Activated gamma-delta T cell treated with anti-CD3 and anti-CD28 coated beads, Interleukin-2, amount 50 U/mL, for 16 hours (primary cell): Measurements from ENCODE around the gene GCC2.
"Not testable (repeated sequence)": the region's sequence is repeated elsewhere in the genome, so short reads cannot be mapped to it uniquely, and the experiment has no call there.

Experiments used
- DNase-seq: peaks from one replicate; pipeline ENCODE4 v3.0.0-alpha.2; 2020; ENCODE audit warnings: low read depth

The GCC2 gene

DNA sequence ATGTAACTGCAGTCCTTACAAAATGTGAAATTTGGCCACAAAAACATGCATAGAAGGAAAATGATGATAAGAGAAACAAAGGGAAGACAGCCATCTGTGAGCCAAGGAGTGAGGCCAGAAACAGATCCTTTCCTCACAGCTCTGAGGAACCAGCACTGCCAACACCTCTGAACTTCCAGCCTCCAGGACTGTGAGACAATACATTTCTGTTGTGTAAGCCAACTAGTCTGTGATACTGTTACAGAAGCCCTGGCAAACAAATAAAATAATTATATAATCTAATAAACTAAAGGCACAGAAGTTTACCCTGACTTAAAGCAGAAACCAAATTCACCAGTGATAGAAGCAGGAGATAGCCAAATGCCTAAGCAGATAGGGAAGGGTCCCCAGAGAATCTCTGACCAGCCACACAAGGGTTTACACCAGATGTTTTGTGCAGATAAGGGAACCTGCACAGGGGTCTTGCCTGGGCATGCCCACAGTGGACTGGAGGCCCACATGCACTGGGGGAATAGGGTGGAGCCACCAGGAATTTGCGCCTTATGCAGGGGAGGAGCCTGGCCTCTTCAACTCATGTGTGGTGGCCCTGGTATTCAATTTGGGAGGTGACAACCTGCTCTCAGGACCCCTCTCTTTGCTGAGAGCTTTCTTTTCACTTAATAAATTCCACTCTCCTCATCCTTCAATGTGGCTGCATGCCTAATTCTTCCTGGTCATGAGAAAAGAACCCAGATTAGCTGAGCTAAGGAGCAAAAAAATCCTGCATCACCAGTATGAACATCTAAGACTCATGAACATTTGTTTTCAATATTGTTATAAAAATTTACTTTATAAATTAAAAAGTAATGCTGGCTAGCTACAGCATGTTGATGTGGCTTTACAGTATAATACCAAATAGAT is 3.8 kb upstream of the GCC2 start:
- no peak for DNase-seq

DNA sequence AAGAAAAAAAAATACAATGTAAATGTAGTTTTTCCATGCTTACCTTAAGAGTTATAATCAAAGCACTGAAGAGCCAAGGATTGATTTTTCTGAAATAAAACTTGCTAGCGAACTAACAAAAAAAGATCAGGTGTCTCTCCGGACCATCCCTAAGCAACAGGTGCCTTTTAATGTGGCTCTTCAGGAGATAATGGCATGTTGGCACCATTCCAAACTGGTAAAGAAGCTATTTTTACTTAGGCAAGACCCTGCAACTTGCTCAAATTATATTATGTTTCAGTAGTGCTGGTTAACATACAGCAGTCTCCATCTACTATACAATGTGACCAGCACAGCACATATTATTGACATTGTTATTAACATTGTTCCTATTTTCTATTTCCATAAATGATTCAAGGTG is 2.3 kb upstream of the GCC2 start:
- DNase-seq = no peak

- no peak for DNase-seq
Measured at GRCh38 chr2:108447947-108448677, 894 bp upstream of the GCC2 start.

DNA sequence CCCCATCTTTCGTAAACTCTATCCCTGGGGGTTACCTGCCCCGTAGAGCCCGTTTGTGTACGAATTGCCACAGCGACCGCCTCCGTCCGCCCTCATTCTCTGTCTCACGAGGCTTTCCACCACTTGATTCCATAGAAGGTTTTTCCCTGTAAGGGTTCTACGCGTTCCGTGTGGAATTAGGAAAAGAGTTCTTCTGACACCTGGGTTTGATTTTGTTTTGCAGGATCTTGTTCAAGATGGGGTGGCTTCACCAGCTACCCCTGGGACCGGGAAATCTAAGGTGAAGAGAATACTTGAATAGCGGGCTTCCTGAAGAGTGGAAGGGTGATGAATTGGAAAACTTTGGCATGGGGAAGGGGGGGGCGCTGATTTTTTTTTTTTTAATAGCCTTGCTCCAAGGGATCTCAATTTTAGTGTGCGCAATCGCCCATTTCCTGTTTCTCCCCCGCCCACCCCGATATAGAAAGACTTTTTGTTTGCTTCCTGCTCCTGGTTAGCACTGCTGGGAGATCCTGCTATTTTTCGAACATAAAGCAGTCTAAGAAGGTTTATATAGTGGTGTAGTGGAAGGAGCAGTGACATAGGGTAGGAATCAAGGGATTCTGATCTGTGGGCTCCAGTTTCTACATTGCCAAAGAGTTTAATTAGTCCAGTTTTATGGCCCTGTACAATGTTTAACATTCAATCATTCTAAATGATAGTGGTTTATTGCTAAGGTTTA is 564 bp downstream of the GCC2 start:
- no peak for DNase-seq

GRCh38 chr2:108450863-108451262 is 1.9 kb downstream of the GCC2 start:
- no peak for DNase-seq

DNA sequence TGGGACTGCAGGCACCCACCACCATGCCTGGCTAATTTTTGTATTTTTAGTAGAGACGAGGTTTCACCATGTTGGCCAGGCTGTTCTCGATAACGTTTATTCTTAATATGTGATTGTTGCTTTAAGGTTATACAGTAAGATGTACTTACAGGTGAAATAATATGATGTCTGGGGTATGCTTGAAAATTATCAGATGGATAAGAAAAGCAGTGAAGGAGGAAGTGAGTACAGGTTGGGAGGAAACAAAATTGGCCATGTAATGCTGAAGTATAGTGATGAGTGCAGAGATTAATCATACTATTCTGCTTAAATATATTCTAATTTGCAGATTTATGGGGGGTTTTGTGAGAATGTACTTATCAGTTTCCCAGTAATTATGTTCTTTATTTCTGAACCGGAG is 3.0 kb downstream of the GCC2 start:
- no peak for DNase-seq

GRCh38 chr2:108453530-108453929 is 4.5 kb downstream of the GCC2 start:
- not testable (repeated sequence) for DNase-seq

- DNase-seq = no peak
Measured at GRCh38 chr2:108454440-108454839, 5.4 kb downstream of the GCC2 start.

DNA sequence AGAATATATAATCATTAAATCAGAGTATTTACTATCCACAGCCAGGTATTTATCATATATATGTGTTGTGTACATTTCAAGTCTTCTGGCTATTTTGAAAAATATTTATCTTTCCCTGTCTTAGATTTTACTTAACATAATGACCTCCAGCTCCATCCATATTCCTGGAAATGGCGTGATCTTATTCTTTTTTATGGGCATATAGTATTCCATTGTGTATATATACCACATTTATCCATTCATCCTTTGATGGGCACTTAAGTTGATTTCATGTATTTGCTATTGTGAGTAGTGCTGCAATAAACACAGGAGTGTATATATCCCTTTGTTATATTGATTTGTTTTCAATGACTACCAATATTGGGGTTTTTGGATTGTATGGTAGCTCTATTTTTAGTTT is 6.6 kb downstream of the GCC2 start:
- no peak for DNase-seq

- DNase-seq = no peak
Measured at GRCh38 chr2:108458082-108458481, 9.1 kb downstream of the GCC2 start.

- DNase-seq = no peak
Measured at GRCh38 chr2:108459441-108459840, 10.4 kb downstream of the GCC2 start.

DNA sequence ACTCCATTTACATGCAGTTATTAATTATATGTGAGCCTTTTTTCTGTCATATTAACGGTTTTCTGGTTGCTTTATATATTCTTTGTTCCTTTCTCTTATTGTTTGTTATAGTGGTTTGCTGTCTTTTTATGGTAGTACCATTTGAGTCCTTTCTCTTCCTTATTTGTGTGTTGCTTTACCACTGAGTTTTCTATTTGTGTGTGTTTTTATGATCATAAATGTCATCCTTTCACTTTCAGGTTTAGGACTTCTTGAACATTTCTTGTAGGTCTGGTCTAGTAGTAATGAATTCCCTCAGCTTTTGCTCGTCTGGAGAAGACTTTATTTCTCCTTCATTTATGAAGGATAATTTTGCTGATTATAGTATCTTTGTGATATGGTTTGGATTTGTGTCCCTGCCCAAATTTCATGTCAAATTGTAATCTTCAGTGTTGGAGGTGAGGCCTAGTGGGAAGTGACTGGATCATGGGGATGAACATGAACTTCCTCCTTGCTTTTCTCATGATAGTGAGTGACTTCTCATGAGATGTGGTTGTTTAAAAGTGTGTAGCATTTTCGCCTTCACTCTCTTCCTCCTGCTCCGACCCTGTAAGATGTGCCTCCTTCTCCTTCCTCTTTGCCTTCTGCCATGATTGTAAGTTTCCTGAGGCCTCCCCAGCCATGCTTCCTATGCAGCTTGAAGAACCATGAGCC is 11.5 kb downstream of the GCC2 start:
- no peak for DNase-seq

DNA sequence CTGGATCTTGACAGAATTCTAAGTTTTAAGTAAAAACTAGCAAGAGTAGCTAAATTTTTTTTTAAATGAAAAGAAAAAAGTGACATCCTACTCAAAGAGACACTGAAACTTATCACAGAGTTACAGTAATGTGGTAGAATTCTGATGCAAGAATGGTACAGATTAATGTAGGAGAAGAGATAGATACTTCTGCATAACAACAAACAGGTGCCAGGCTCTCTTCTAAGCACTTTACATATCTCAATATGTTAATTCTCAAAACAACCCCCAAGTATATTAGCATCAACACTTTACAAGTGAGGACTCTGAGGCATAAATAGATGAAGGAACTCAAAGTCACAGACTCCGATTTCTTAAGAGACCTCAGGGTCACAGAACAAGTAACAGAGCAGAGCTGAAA is 28.1 kb downstream of the GCC2 start:
- DNase-seq = no peak

GRCh38 chr2:108485253-108485652 is 36.2 kb downstream of the GCC2 start:
- DNase-seq = no peak

GRCh38 chr2:108490506-108491122 is 41.6 kb downstream of the GCC2 start:
- DNase-seq = no peak

GRCh38 chr2:108491848-108492247 is 42.8 kb downstream of the GCC2 start:
- DNase-seq = no peak

DNA sequence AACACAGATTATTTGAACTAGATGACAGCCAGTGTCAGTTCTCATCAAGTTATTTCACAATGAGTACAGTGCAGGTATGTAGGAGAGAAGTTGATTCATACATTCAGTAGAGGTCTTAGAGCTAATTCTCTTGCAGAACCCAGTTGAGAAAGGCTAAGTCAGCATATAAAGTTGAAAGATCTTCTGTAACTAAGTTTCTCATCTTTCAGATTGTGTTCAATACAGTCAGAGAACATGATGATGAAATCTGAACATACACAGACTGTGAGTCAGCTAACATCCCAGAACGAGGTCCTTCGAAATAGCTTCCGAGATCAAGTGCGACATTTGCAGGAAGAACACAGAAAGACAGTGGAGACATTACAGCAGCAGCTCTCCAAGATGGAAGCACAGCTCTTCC is 43.4 kb downstream of the GCC2 start:
- DNase-seq = no peak

DNA sequence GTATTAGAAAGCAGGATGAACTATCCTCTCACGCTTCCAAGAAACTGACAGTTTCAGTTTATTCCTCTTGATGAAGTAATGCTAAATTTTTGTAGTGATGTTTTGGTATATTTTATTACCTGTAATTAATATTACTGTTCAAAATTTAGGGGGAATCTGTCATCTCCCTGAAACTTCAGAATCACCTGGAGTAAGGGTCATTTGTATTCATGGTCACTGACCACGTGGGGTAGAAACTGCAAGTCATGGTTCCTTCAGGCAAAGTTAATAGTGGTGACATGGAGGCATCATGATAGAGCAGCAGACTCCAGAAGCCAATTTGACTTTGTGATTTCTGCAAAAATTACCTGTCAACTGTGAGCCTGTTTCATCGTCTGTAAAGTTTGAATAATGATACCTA is 47.2 kb downstream of the GCC2 start:
- not testable (repeated sequence) for DNase-seq

DNA sequence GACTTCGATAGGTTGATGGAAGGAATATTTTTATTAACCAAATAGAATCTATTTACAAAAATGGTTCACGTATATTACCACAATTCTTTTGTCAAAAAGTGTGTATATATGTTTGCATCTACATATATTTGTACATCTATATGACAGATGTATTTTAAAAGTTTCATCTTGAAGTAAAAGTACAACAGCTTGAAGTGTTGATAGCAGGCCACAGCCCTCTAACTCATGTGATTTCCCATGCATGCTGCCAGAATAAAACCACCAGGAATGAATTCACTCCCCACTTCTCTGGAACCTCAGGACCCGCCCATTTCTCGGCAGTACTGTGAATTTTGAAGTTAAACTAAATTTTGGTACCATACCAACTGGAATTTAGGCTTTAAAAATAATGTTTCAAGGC is 58.6 kb downstream of the GCC2 start:
- not testable (repeated sequence) for DNase-seq

DNA sequence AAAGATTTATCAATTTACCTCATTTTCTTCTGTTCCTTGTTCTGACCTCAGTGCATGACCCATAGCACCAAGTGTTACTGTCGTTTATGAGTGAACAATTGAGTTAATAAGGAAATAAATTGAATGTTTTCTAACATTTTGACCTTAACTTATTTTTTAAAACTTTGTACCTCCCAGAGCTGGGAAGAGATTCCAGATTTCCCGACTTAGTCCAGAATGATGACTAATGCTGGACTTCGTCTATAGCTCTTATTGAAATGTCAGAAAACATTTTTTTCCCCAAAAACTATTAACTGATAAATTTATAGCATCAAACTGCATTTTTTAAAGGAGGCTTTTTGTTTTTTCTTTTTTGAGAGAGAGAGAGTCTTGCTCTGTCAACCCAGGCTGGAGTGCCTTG is 63.4 kb downstream of the GCC2 start:
- not testable (repeated sequence) for DNase-seq

- DNase-seq = not testable (repeated sequence)
Measured at GRCh38 chr2:108514478-108514877, 65.5 kb downstream of the GCC2 start.

DNA sequence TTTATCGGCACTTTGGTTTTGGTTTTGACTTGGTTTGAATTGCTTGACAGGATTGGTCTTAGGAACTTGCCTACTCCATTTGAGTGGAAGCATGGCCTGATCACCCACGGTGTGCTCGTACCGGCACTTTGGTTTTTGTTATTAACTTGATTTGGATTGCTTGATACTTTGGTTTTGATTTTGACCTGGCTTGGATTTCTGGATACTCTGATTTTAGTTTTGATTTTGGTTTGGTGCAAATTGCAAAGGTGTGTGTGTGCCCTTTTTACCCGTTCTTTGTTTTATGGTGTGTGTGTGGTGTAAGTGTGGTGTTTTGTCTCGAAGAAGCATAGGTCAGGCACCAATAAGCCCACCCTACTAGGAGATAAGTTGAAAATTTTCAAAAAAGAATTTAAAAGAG is 75.7 kb downstream of the GCC2 start:
- not testable (repeated sequence) for DNase-seq
